Measurements from ENCODE around the gene PLXND1.
"Not testable (repeated sequence)": the region's sequence is repeated elsewhere in the genome, so short reads cannot be mapped to it uniquely, and the experiment has no call there.

PLXND1 gene

GRCh38 chr3:129613367-129613740 is 6.9 kb upstream of the PLXND1 start:
- no peak for DNase-seq

- DNase-seq, result no peak
Observed at GRCh38 chr3:129612534-129613366, 6.3 kb upstream of the PLXND1 start.

GRCh38 chr3:129611812-129612533 is 5.5 kb upstream of the PLXND1 start:
- DNase-seq, result no peak

- no peak for DNase-seq
Observed at GRCh38 chr3:129611446-129611800, 4.9 kb upstream of the PLXND1 start.

- not testable (repeated sequence) for DNase-seq
Observed at GRCh38 chr3:129610794-129611445, 4.4 kb upstream of the PLXND1 start.

GRCh38 chr3:129610276-129610675 is 3.8 kb upstream of the PLXND1 start:
- DNase-seq, result no peak

GRCh38 chr3:129609591-129610182 is 3.2 kb upstream of the PLXND1 start:
- no peak for DNase-seq

GRCh38 chr3:129608936-129609590 is 2.6 kb upstream of the PLXND1 start:
- DNase-seq, result no peak

GRCh38 chr3:129608087-129608935 is 1.8 kb upstream of the PLXND1 start:
- DNase-seq, result no peak

- DNase-seq, result no peak
Observed at GRCh38 chr3:129607391-129608068, 1.1 kb upstream of the PLXND1 start.

- no peak for DNase-seq
Observed at GRCh38 chr3:129605922-129606635, 397 bp downstream of the PLXND1 start.

- DNase-seq, result peak; percentile 37
Observed at GRCh38 chr3:129605203-129605921, 1.1 kb downstream of the PLXND1 start.

- DNase-seq, result no peak
Observed at GRCh38 chr3:129604767-129605166, 1.7 kb downstream of the PLXND1 start.

- DNase-seq, result no peak
Observed at GRCh38 chr3:129603991-129604749, 2.3 kb downstream of the PLXND1 start.

GRCh38 chr3:129603561-129603942 is 2.9 kb downstream of the PLXND1 start:
- DNase-seq, result no peak

GRCh38 chr3:129602730-129603560 is 3.5 kb downstream of the PLXND1 start:
- DNase-seq, result no peak

GRCh38 chr3:129602309-129602708 is 4.2 kb downstream of the PLXND1 start:
- DNase-seq, result no peak

- DNase-seq, result no peak
Observed at GRCh38 chr3:129601713-129602112, 4.8 kb downstream of the PLXND1 start.

Data from activated gamma-delta T cell (primary cell).